HUES6 (cell line): ENCODE data around the gene RTCA.
A peak's percentile ranks its signal among the peaks of the same experiment; 100 is the strongest.
"Not testable (repeated sequence)": the region's sequence is repeated elsewhere in the genome, so short reads cannot be mapped to it uniquely, and the experiment has no call there.

Experiments
- H3K27ac ChIP-seq: 2 replicates; pipeline ENCODE4 v1.7.0; 2013; ENCODE audit warnings: low read depth, mild to moderate bottlenecking, low read length, inconsistent platforms
- H3K27me3 ChIP-seq: 2 replicates; pipeline ENCODE4 v1.6.1; 2013; ENCODE audit warnings: low read length; ENCODE audit not compliant: control insufficient read depth, insufficient read depth
- H3K36me3 ChIP-seq: 2 replicates; pipeline ENCODE4 v1.6.1; 2013; ENCODE audit warnings: low read length; ENCODE audit not compliant: control insufficient read depth, insufficient read depth
- H3K4me1 ChIP-seq: 2 replicates; pipeline ENCODE4 v1.6.1; 2013; ENCODE audit warnings: low read length; ENCODE audit not compliant: control insufficient read depth, insufficient read depth
- H3K4me3 ChIP-seq: 2 replicates; pipeline ENCODE4 v1.5.1; 2013; ENCODE audit warnings: low read depth, low read length
- H3K9ac ChIP-seq: one replicate; pipeline ENCODE4 v1.6.1; 2013; ENCODE audit warnings: mild to moderate bottlenecking, low read length
- H3K9me3 ChIP-seq: 2 replicates; pipeline ENCODE4 v1.6.1; 2013; ENCODE audit warnings: low read depth, low read length; ENCODE audit not compliant: control insufficient read depth, insufficient read depth

RTCA gene

DNA sequence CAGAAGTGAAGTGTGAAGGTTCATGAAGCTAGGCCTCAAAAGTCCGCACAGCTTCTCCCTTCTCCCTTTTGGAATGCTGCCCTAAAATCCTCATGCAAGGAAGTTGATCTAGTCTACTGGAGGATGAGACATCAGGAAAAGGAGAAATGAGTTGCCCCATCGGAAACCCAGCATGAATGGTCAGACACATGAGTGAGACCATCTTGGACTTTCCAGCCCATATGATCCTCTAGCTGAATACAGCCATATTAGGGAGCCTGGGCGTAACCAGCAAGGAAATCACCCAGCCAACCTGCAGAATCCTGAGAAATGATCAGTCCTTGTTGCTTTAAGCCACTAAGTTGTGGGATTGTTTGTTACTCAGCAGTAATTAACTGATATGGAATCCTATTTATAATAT lies 28.9 kb upstream of the RTCA start:
- Histone ChIP-seq H3K4me1 (no peaks in the 10 kb centered on the region), H3K36me3 (peaks cover 48% of the 10 kb centered on the region), H3K27ac (no peak overlapping the region), H3K27me3 (no peaks in the 10 kb centered on the region), H3K4me3 (no peak overlapping the region), H3K9ac (no peak overlapping the region), H3K9me3 (no peaks in the 10 kb centered on the region)

- Histone ChIP-seq H3K27ac (no peak overlapping the region), H3K4me1 (no peaks in the 10 kb centered on the region), H3K27me3 (no peaks in the 10 kb centered on the region), H3K4me3 (no peak overlapping the region), H3K9ac (no peak overlapping the region), H3K9me3 (no peaks in the 10 kb centered on the region), H3K36me3 (peaks cover 24% of the 10 kb centered on the region)
These were observed 26.1 kb upstream of the RTCA start for GRCh38 chr1:100239961-100240360.

DNA sequence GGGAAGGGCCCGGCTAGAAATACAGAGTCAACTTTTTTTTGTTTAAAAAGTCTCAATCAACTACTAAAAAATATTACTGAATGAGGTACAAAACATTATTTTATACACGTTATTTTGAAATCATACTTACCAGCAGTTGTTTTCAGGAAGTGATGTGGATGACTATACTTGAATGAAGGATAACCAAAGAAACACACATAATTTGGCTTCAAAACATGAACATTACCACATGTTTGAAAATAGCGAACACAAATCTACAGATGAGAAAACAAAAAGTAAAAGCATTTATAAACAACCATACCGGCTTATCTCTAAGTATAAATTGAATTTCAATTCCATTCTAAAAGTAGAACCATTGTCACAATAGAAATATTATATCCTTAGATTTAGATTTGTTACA lies 25.4 kb upstream of the RTCA start:
- Histone ChIP-seq H3K4me1 (no peaks in the 10 kb centered on the region), H3K27ac (no peak overlapping the region), H3K27me3 (no peaks in the 10 kb centered on the region), H3K36me3 (peaks cover 22% of the 10 kb centered on the region), H3K9ac (no peak overlapping the region), H3K9me3 (no peaks in the 10 kb centered on the region), H3K4me3 (no peak overlapping the region)

DNA sequence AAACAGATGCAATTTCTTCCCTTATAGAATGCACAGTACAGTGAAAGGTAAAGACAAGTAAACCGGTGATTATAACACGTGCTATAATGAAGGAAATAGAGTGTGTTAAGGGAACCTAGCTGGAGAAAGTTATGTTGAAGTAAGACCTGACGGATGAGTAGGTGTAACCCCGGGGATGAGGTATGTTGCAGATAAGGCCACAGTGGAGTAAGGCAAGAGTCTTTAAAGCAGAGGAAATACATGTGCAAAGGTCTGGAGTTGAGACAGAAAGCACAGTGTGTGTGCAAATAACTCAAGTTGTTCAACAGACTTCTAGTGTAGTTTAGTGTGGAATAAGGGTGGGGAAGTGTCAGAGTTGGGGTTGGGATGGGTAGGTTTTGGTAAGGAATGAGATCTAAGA lies 19.3 kb upstream of the RTCA start:
- H3K27ac ChIP-seq, result no peak overlapping the region
- H3K36me3 ChIP-seq, result peaks cover 5% of the 10 kb centered on the region
- H3K27me3 ChIP-seq, result no peaks in the 10 kb centered on the region
- no peak overlapping the region for H3K9ac ChIP-seq
- H3K9me3 ChIP-seq, result no peaks in the 10 kb centered on the region
- H3K4me1 ChIP-seq, result peaks cover 12% of the 10 kb centered on the region; the same call in 1 of the 2 replicates
- H3K4me3 ChIP-seq, result no peak overlapping the region

DNA sequence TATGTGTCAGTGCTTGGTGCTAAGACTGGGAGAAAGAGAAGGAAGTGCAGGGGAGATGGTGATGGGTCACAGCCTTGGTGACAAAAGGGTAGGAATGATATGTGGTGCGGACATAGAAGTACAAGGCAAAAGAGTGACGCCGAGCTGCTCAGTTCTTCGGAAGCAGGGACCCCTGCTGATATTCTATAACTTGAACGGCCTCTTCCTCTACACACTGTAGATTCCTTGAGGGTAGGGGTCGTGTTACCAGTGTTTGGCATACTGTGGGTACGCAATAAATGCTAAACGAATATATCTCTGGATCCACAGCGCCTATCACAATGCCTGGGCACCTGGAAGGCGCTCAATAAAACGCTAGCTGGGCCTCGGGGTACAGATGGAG lies 16.9 kb upstream of the RTCA start:
- peak overlapping the region; percentile 96 for H3K9ac ChIP-seq
- peak overlapping the region; percentile 95 for H3K4me3 ChIP-seq
- no peaks in the 10 kb centered on the region for H3K9me3 ChIP-seq
- peaks cover 19% of the 10 kb centered on the region for H3K4me1 ChIP-seq
- H3K36me3 ChIP-seq, result peaks cover 5% of the 10 kb centered on the region
- H3K27ac ChIP-seq, result peak overlapping the region; percentile 77
- no peaks in the 10 kb centered on the region for H3K27me3 ChIP-seq

DNA sequence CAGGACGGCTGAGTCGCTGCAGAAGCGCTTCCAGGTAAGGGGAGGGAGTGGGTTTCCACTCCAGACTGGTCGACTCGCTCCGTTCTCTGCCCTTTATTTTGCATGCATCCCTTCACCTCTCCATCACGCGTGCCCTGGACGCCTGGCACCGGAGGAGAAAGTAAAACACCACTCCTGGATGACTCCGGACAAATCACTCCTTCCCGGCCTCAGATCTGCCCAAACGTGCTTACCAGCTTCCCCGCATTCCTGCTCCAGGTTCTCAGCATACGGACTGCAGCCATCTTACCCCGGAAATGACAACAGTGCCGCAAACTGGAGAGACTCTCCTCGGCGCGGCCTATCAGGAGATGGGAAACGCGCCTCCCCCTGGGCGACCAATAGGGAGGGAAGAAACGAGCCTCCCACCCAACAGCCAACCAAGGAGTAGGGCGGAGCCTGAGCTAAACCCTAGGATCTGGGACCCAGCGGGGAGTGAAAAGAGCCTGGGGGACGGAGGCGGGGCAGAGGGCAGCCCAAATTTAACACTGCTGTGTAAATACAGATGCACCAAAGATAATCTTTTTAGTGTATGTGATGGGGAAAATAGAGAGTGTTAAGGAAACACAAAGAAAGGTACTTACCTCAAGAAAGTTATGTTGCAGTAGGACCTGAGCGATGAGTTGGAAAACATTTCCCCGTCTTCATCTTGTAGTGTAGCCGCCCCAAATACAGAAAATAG lies 16.3 kb upstream of the RTCA start, which contains the start of gene DBT:
Gene DBT, minus strand, starts transcription at position 298 of the 721 bp plus-strand sequence. Its CDS starts 14 bp downstream, at position 284.
- H3K4me3 ChIP-seq, result peak within 1 kb of the TSS; percentile 95
- peaks cover 19% of the 10 kb centered on the region for H3K4me1 ChIP-seq
- no peaks in the 10 kb centered on the region for H3K9me3 ChIP-seq
- peak within 1 kb of the TSS; percentile 96 for H3K9ac ChIP-seq
- peak within 1 kb of the TSS; percentile 77 for H3K27ac ChIP-seq
- H3K36me3 ChIP-seq, result peaks cover 5% of the 10 kb centered on the region
- no peaks in the 10 kb centered on the region for H3K27me3 ChIP-seq

DNA sequence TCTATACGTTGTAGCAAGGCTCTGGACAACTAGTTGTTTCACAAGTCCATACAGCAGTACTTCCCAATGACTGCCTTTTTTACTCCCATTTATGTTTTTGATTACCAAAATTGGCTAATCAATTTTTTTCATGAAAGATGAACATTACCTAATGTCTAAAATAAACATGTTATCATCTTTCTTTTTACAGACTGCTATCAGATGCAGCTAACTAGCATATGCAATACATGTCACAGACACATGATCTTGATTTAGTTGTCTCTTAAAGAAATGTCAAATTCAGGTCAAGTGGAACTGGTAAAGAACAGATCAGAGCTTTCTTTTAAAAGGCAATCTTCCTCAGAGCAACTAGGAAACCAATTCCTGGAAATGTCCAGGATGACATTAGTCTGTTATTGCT lies 15.8 kb upstream of the RTCA start:
- Histone ChIP-seq H3K27me3 (no peaks in the 10 kb centered on the region), H3K4me1 (peaks cover 19% of the 10 kb centered on the region), H3K27ac (no peak overlapping the region), H3K36me3 (peaks cover 5% of the 10 kb centered on the region), H3K9ac (no peak overlapping the region), H3K4me3 (peak overlapping the region; percentile 95), H3K9me3 (no peaks in the 10 kb centered on the region)

DNA sequence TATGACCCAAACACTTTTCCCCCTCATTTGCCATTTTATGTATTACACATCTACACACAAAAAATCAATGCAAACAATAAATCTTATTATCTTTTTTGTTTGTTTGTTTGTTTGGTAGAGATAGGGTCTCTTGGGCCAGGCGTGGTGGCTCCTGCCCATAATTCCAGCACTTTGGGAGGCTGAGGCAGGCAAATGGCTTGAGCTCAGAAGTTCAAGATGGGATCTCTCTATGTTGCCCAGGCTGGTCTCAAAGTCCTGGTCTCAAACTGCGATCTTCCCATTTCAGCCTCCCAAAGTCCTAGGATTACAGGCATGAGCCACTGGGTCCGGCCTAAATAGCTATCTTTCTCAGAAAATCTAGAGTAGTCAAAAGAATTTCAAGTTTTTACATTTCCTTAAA lies 15.2 kb upstream of the RTCA start:
- H3K27ac ChIP-seq, result no peak overlapping the region

DNA sequence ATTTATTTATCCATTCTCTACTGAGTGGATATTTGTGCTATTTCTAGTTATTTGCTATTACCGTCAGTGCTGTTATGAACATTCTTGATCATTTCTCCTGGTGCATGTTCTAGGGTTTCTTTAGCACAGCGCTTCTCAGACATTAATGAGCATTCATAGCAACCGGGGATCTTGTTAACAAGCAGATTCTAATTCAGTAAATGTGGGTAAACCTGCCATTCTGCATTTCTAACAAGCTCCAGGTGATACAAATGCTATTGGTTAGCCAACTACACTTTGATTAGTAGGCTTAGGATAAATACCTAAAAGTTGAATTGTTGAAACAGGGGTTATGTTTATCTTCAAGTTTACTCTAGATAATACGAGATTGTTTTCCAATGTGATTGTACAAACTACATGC lies 13.1 kb upstream of the RTCA start:
- peaks cover 19% of the 10 kb centered on the region for H3K4me1 ChIP-seq
- H3K9ac ChIP-seq, result no peak overlapping the region
- no peaks in the 10 kb centered on the region for H3K27me3 ChIP-seq
- no peak overlapping the region for H3K4me3 ChIP-seq
- H3K9me3 ChIP-seq, result no peaks in the 10 kb centered on the region
- no peaks in the 10 kb centered on the region; the same call in 1 of the 2 replicates for H3K36me3 ChIP-seq
- H3K27ac ChIP-seq, result no peak overlapping the region

More for the DNA sequence above, 15.2 kb upstream of the RTCA start:
- Histone ChIP-seq H3K9ac (no peak overlapping the region), H3K36me3 (peaks cover 5% of the 10 kb centered on the region), H3K9me3 (no peaks in the 10 kb centered on the region), H3K27me3 (no peaks in the 10 kb centered on the region), H3K4me1 (peaks cover 19% of the 10 kb centered on the region), H3K4me3 (no peak overlapping the region)

GRCh38 chr1:100253552-100253951 lies 12.5 kb upstream of the RTCA start:
- H3K4me1 ChIP-seq, result peaks cover 17% of the 10 kb centered on the region
- no peaks in the 10 kb centered on the region; the same call in 1 of the 2 replicates for H3K36me3 ChIP-seq
- no peaks in the 10 kb centered on the region for H3K27me3 ChIP-seq
- no peak overlapping the region for H3K27ac ChIP-seq
- no peak overlapping the region for H3K9ac ChIP-seq
- no peak overlapping the region for H3K4me3 ChIP-seq
- no peaks in the 10 kb centered on the region for H3K9me3 ChIP-seq

DNA sequence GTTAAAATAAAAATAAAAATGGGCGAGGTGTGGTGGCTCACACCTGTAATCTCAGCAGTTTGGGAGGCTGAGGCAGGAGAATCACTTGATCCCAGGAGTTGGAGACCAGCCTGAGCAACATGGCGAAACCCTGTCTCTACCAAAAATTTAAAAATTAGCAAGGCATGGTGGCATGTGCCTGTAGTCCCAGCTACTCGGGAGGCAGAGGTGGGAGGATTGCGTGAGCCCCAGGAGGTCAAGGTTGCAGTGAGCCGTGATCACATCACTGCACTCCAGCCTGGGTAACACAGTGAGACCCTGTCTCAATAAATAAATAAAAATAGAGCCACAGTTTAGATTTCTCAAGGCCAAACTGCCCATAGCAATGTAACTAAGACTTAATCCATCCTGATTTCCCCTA lies 9.7 kb upstream of the RTCA start:
- H3K9ac ChIP-seq, H3K27me3 ChIP-seq, H3K4me1 ChIP-seq: not testable (repeated sequence)

More for the DNA sequence above, 9.7 kb upstream of the RTCA start:
- H3K36me3 ChIP-seq, H3K9me3 ChIP-seq, H3K4me3 ChIP-seq, H3K27ac ChIP-seq: not testable (repeated sequence)
